ENCODE results near the gene CRHR1.

DNA sequence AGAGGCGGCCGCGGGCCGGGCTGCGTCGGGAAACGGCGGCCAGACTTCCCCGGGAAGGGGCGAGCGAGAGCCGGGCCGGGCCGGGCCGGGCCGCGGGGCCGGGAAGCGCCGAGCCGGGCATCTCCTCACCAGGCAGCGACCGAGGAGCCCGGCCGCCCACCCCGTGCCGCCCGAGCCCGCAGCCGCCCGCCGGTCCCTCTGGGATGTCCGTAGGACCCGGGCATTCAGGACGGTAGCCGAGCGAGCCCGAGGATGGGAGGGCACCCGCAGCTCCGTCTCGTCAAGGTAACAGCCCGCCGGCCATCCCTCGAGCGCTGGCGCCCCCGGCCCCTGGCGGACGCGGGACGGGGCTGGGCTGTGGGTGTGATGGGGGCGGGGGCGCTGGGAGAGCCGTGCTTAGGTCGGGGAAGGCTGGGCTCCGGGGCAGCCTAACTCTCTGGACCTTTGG, at the start of gene CRHR1:
- TF ChIP-seq, protein P1, sequence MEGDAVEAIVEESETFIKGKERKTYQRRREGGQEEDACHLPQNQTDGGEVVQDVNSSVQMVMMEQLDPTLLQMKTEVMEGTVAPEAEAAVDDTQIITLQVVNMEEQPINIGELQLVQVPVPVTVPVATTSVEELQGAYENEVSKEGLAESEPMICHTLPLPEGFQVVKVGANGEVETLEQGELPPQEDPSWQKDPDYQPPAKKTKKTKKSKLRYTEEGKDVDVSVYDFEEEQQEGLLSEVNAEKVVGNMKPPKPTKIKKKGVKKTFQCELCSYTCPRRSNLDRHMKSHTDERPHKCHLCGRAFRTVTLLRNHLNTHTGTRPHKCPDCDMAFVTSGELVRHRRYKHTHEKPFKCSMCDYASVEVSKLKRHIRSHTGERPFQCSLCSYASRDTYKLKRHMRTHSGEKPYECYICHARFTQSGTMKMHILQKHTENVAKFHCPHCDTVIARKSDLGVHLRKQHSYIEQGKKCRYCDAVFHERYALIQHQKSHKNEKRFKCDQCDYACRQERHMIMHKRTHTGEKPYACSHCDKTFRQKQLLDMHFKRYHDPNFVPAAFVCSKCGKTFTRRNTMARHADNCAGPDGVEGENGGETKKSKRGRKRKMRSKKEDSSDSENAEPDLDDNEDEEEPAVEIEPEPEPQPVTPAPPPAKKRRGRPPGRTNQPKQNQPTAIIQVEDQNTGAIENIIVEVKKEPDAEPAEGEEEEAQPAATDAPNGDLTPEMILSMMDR (IDR thresholded peaks at IDR 0.05; ENCODE audit: insufficient read depth, low read length), result no peak
- TF ChIP-seq GABPA (IDR thresholded peaks at IDR 0.05; ENCODE audit: low read depth) (no peak), POLR2AphosphoS5 (IDR thresholded peaks at IDR 0.05; ENCODE audit: low read depth) (no peak), SPI1 (IDR thresholded peaks at IDR 0.05; ENCODE audit: borderline replicate concordance, low read depth) (no peak)
- TF ChIP-seq, protein P2, sequence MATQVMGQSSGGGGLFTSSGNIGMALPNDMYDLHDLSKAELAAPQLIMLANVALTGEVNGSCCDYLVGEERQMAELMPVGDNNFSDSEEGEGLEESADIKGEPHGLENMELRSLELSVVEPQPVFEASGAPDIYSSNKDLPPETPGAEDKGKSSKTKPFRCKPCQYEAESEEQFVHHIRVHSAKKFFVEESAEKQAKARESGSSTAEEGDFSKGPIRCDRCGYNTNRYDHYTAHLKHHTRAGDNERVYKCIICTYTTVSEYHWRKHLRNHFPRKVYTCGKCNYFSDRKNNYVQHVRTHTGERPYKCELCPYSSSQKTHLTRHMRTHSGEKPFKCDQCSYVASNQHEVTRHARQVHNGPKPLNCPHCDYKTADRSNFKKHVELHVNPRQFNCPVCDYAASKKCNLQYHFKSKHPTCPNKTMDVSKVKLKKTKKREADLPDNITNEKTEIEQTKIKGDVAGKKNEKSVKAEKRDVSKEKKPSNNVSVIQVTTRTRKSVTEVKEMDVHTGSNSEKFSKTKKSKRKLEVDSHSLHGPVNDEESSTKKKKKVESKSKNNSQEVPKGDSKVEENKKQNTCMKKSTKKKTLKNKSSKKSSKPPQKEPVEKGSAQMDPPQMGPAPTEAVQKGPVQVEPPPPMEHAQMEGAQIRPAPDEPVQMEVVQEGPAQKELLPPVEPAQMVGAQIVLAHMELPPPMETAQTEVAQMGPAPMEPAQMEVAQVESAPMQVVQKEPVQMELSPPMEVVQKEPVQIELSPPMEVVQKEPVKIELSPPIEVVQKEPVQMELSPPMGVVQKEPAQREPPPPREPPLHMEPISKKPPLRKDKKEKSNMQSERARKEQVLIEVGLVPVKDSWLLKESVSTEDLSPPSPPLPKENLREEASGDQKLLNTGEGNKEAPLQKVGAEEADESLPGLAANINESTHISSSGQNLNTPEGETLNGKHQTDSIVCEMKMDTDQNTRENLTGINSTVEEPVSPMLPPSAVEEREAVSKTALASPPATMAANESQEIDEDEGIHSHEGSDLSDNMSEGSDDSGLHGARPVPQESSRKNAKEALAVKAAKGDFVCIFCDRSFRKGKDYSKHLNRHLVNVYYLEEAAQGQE (IDR thresholded peaks at IDR 0.05; ENCODE audit: insufficient replicate concordance, low read depth), result no peak

Data from HL-60 (cell line).